ENCODE data around the gene GRIA1.

GRCh38 chr5:153511622-153512021 lies 21.2 kb downstream of the GRIA1 start:
- no peak for TF ChIP-seq CTCF (IDR thresholded peaks at IDR 0.05)
- TF ChIP-seq EP300 (IDR thresholded peaks at IDR 0.05; ENCODE audit: low read depth): no peak
- TF ChIP-seq POLR2AphosphoS5 (IDR thresholded peaks at IDR 0.05): no peak

Data from transverse colon (tissue), 4 donors.